Glutamatergic neuron (in vitro differentiated cells): Measurements from ENCODE around the gene SELENBP1. TPM values are rescaled to one million over a fixed set of nuclear protein-coding genes. Genes with fewer than 3 reads are reported as not detected.
A peak's percentile ranks its signal among the peaks of the same experiment; 100 is the strongest.
"Not testable (repeated sequence)": the region's sequence is repeated elsewhere in the genome, so short reads cannot be mapped to it uniquely, and the experiment has no call there.

Experiments used
- DNase-seq: peaks from one replicate; pipeline ENCODE4 v3.0.0; 2022
- H3K27ac Mint-ChIP-seq: one replicate; pipeline ENCODE4 v1.8.0; 2020; ENCODE audit warnings: mild to moderate bottlenecking, mixed read lengths, inconsistent platforms; ENCODE audit not compliant: unreplicated experiment
- H3K27me3 Mint-ChIP-seq: one replicate; pipeline ENCODE4 v1.8.0; 2020; ENCODE audit warnings: mild to moderate bottlenecking, moderate library complexity, mixed read lengths, inconsistent platforms; ENCODE audit not compliant: unreplicated experiment
- H3K36me3 Mint-ChIP-seq: one replicate; pipeline ENCODE4 v1.8.0; 2020; ENCODE audit warnings: mild to moderate bottlenecking, mixed read lengths, inconsistent platforms; ENCODE audit not compliant: unreplicated experiment
- H3K4me1 Mint-ChIP-seq: one replicate; pipeline ENCODE4 v1.8.0; 2020; ENCODE audit warnings: mild to moderate bottlenecking, low read depth, mixed read lengths, inconsistent platforms; ENCODE audit not compliant: unreplicated experiment
- H3K4me3 Mint-ChIP-seq: one replicate; pipeline ENCODE4 v1.8.0; 2020; ENCODE audit warnings: mild to moderate bottlenecking, mixed read lengths, inconsistent platforms; ENCODE audit not compliant: unreplicated experiment
- H3K9me3 Mint-ChIP-seq: one replicate; pipeline ENCODE4 v1.8.0; 2020; ENCODE audit warnings: mild to moderate bottlenecking, moderate library complexity, mixed read lengths, inconsistent platforms; ENCODE audit not compliant: unreplicated experiment
- total RNA-seq: library from RNA; stranded (reverse); fragmentation: NEBNext Ultra II Directional; extraction: Animal tissue kit (Norgen Biotek cat#: 25700); gene quantifications from one replicate; pipeline ENCODE4 v1.2.1, GENCODE V29; 2021; ENCODE audit not compliant: unreplicated experiment
- TF ChIP-seq, protein P1 (sequence below): fragments of 200-600 bp; sonication (generic); IDR thresholded peaks from one replicate; pipeline ENCODE4 v1.5.0; 2021; ENCODE audit not compliant: partially characterized antibody, unreplicated experiment

The SELENBP1 gene
- total RNA-seq, 1 donor from 2014 or later: 2.9 TPM

DNA sequence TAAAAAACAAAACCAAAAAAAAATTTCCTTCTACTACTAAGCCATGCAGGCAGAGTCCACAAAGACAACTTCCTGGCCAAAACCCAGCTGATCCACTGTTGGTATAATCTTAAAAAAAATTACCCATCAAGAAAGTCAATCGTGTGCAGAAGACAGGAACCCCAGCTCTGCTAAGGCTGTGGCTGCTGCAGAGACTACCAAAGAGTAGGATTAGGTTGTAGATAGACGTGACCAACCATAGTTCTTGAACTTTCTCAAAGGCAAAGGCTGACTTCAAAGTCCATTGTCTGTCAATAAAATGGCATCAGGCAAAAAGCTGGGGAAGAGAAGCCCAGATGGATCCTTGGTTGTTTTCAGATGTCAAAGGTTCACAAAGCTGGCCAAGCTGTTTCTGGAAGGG is 30.3 kb upstream of the SELENBP1 start:
- H3K4me1 Mint-ChIP-seq: peaks cover 10% of the 10 kb centered on the region
- H3K36me3 Mint-ChIP-seq: peaks cover 4% of the 10 kb centered on the region
- peaks cover 4% of the 10 kb centered on the region for H3K27me3 Mint-ChIP-seq
- TF ChIP-seq, protein P1, sequence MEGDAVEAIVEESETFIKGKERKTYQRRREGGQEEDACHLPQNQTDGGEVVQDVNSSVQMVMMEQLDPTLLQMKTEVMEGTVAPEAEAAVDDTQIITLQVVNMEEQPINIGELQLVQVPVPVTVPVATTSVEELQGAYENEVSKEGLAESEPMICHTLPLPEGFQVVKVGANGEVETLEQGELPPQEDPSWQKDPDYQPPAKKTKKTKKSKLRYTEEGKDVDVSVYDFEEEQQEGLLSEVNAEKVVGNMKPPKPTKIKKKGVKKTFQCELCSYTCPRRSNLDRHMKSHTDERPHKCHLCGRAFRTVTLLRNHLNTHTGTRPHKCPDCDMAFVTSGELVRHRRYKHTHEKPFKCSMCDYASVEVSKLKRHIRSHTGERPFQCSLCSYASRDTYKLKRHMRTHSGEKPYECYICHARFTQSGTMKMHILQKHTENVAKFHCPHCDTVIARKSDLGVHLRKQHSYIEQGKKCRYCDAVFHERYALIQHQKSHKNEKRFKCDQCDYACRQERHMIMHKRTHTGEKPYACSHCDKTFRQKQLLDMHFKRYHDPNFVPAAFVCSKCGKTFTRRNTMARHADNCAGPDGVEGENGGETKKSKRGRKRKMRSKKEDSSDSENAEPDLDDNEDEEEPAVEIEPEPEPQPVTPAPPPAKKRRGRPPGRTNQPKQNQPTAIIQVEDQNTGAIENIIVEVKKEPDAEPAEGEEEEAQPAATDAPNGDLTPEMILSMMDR: no peak
- peaks cover 6% of the 10 kb centered on the region for H3K9me3 Mint-ChIP-seq
- no peak overlapping the region for H3K4me3 Mint-ChIP-seq
- DNase-seq: no peak
- no peak overlapping the region for H3K27ac Mint-ChIP-seq

DNA sequence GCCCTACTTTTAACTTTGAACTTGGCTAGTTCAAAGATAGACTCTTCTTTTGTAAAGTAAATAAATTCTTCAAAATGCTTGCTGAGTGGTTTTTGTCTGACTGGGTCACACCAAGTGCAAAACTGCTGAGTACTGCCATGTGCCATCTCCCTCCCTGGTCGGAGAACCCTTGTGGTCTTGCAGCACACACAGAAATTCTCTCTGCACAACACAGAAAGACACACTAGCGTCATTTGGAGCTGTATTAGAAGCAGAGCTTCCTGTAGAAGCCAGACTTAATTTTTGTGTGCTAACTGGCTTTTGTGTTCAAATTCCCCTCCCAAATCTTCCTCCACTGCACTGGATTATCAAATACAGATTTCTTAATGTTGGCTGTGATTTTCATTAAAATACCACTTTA is 29.4 kb upstream of the SELENBP1 start:
- TF ChIP-seq, protein P1: no peak
- Mint-ChIP-seq H3K9me3 (peaks cover 6% of the 10 kb centered on the region), H3K36me3 (peaks cover 4% of the 10 kb centered on the region), H3K27me3 (peaks cover 4% of the 10 kb centered on the region), H3K4me1 (peaks cover 10% of the 10 kb centered on the region), H3K27ac (no peak overlapping the region), H3K4me3 (no peak overlapping the region)
- no peak for DNase-seq

DNA sequence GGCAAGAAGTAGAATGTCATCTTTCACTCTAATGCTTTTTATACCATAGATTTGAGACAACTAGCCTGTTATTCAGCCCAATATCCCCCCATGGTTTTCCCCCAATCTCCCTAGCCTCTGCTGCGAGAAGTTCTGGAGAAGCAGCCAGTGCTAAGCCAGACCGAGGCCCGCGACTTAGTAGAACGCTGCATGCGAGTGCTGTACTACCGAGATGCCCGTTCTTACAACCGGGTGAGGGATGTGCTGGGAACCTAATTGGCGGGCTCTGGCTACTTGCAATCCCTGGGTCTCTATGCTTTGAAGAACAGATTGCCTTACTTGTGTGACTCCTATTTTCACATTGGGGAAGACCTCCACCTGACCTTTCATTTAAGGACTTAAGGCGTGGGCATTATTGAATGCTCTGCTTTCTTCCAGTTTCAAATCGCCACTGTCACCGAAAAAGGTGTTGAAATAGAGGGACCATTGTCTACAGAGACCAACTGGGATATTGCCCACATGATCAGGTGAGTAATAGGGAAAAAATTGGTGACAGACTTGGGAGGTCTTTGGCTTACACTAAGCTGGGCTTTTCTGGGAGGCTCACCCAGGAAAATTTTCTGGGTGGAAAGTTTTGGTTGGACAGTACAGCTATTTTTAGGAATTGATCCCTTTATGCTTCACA is 28.8 kb upstream of the SELENBP1 start:
- no peak for DNase-seq
- Mint-ChIP-seq H3K27me3 (peaks cover 4% of the 10 kb centered on the region), H3K36me3 (peaks cover 4% of the 10 kb centered on the region), H3K4me3 (peak overlapping the region; percentile 96), H3K27ac (peak overlapping the region; percentile 55), H3K4me1 (peaks cover 10% of the 10 kb centered on the region), H3K9me3 (peaks cover 6% of the 10 kb centered on the region)
- TF ChIP-seq, protein P1: no peak

DNA sequence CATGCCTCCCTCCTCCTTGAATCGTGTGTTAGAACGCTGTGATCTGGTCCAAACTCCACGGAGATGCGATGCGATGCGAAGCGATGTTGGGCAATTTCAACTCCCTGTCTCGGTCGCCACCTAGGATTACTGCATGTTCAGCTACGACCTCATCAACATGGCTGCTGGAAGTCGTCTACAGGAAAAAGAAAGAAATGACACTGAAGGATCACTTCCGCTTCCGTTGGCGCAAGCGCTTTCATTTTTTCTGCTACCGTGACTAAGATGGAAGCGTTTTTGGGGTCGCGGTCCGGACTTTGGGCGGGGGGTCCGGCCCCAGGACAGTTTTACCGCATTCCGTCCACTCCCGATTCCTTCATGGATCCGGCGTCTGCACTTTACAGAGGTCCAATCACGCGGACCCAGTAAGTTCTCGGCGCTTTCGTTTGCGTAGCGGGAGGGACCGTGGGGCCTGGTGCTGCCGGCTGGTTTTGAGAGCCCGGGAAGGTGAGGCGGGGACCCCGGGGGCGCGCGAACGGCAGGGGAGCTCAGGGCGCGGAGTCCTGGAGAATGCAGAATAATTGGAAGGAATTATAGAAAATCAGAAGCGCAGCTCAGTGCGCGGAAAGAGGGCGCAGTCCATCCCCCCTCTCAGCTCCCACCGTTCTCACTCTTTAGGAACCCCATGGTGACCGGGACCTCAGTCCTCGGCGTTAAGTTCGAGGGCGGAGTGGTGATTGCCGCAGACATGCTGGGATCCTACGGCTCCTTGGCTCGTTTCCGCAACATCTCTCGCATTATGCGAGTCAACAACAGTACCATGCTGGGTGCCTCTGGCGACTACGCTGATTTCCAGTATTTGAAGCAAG is 27.0 kb upstream of the SELENBP1 start, which contains the start of gene PSMB4:
Gene PSMB4 (plus strand): TSS at position 250 of the 848 bp plus-strand sequence. CDS start 15 bp downstream, at position 265.
- H3K36me3 Mint-ChIP-seq: peaks cover 4% of the 10 kb centered on the region
- H3K27me3 Mint-ChIP-seq: peaks cover 2% of the 10 kb centered on the region
- DNase-seq: peak; percentile 61
- TF ChIP-seq, protein P1: no peak
- peak within 1 kb of the TSS; percentile 95 for H3K27ac Mint-ChIP-seq
- peak within 1 kb of the TSS; percentile 96 for H3K4me3 Mint-ChIP-seq
- H3K9me3 Mint-ChIP-seq: peaks cover 6% of the 10 kb centered on the region
- peaks cover 10% of the 10 kb centered on the region for H3K4me1 Mint-ChIP-seq

DNA sequence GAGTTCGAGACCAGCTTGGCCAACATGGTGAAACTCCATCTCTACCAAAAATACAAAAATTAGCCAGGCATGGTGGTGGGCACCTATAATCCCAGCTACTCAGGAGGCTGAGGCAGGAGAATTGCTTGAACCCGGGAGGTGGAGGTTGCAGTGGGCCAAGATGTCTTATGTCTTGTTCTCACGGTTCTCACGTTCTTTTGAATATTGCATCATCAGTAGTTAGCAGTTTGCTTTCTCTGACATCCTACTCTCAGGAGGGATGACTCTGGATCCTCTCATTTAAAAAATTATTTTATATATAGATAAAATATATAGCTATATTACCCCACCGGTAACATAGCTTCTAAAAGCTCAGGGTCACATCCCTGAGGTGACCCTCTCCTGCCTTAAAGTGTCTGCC is 23.8 kb upstream of the SELENBP1 start:
- not testable (repeated sequence) for H3K36me3 Mint-ChIP-seq, H3K27me3 Mint-ChIP-seq, DNase-seq, H3K9me3 Mint-ChIP-seq, H3K27ac Mint-ChIP-seq, H3K4me3 Mint-ChIP-seq
- H3K4me1 Mint-ChIP-seq: peaks cover 10% of the 10 kb centered on the region
